GM19043 (cell line): ENCODE results near the gene HGS.

Source experiments
- ATAC-seq: cut with Tn5 transposase; IDR thresholded peaks from one replicate; pipeline ENCODE4 v1.9.1; 2021; ENCODE audit warnings: low read depth; ENCODE audit not compliant: unreplicated experiment

Gene HGS

GRCh38 chr17:81683584-81684441, at the start of gene HGS, which contains the start of gene ARL16:
Gene HGS, plus strand, starts transcription at chr17:81684011. Its CDS starts 56 bp downstream, at chr17:81684067.
Gene ARL16, minus strand, starts transcription at chr17:81683797. Its CDS starts 44 bp downstream, at chr17:81683753.
- ATAC-seq, result peak; percentile 96

GRCh38 chr17:81635431-81635830, 48.4 kb upstream of the HGS start:
- no peak for ATAC-seq

- ATAC-seq, result no peak
Measured at GRCh38 chr17:81635973-81636504, 47.8 kb upstream of the HGS start.

GRCh38 chr17:81636505-81637288, 47.1 kb upstream of the HGS start, which contains the start of the genes NPLOC4 and TSPAN10:
Gene NPLOC4, minus strand, starts transcription at chr17:81637112. Its CDS starts 182 bp downstream, at chr17:81636930.
Gene TSPAN10, plus strand, starts transcription at chr17:81637196. Its CDS starts 5,217 bp downstream, at chr17:81642413.
- peak; percentile 57 for ATAC-seq

- no peak for ATAC-seq
Measured at GRCh38 chr17:81638683-81639082, 45.1 kb upstream of the HGS start.

- ATAC-seq, result no peak
Measured at GRCh38 chr17:81640011-81640410, 43.8 kb upstream of the HGS start.

GRCh38 chr17:81641825-81642489, 41.9 kb upstream of the HGS start:
- ATAC-seq, result no peak

- no peak for ATAC-seq
Measured at GRCh38 chr17:81644496-81644895, 39.3 kb upstream of the HGS start.

GRCh38 chr17:81644976-81645952, 38.5 kb upstream of the HGS start:
- no peak for ATAC-seq

GRCh38 chr17:81646869-81647600, 36.8 kb upstream of the HGS start:
- ATAC-seq, result no peak

- ATAC-seq, result no peak
Measured at GRCh38 chr17:81647640-81648012, 36.2 kb upstream of the HGS start.

GRCh38 chr17:81648013-81648706, 35.7 kb upstream of the HGS start:
- no peak for ATAC-seq

- no peak for ATAC-seq
Measured at GRCh38 chr17:81648707-81649085, 35.1 kb upstream of the HGS start.

GRCh38 chr17:81650951-81651350, 32.9 kb upstream of the HGS start:
- no peak for ATAC-seq

- ATAC-seq, result no peak
Measured at GRCh38 chr17:81651692-81652091, 32.1 kb upstream of the HGS start.

- no peak for ATAC-seq
Measured at GRCh38 chr17:81652906-81653771, 30.7 kb upstream of the HGS start.

- no peak for ATAC-seq
Measured at GRCh38 chr17:81655378-81656117, 28.3 kb upstream of the HGS start.
